NCI-H146 (cell line): ENCODE data around the gene TSNAX.
A peak's percentile ranks its signal among the peaks of the same experiment; 100 is the strongest.
"Not testable (repeated sequence)": the region's sequence is repeated elsewhere in the genome, so short reads cannot be mapped to it uniquely, and the experiment has no call there.

ENCODE experiments used
- DNase-seq: peaks from one replicate; lab custom pipeline; 2025; lab: John Stamatoyannopoulos, UW

Gene TSNAX

DNA sequence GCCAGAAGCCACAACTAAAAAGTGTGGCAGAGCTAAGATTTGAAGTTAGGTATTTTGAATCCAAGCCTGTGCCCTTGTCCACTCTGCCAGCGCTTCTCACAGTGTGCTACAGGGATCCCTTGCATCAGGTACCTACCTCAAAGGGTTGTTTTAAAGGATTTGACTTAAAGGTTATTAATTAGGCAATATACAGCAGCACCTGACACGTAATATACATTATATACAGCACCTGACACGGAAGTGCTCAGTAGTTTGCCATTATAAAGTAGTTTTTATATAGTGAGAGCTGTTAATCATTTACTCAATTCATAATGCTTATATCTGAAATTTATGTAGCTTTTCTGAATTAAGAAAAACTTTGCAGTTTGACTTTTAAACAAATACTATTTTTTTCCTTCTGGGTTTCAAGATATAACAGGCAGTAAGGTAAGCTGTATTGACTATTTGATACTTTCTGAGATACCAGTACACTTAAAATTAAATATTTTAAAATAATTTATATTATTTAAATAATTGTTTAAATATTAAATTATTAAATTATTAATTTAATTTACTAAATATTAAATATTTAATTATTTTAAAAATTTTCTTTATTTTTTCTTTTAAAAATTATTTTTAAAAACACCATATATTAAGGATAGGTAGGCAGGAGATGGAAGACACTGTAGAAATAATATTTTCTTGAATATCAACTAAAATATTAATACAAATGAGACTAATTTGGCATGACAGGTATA, 33.3 kb downstream of the TSNAX start:
- no peak for DNase-seq

DNA sequence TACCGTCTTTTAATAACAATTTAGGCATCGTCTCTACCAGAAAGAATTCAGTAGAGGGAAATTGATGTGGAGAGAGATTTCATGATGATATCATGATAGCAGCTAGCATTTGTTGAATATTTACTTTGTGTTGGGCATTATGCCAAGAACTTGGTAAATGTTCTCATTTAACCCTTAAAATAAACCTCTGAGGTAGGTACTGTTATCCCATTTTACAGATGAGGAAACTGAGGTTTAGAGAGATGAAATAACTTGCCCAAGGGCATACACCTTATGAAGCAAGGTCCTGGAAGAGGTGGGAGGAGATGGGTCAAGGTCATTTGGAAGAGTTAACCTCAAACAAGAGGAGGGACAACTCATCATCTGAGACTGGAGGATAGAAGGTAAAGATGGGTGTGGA, 34.8 kb downstream of the TSNAX start:
- DNase-seq = no peak

DNA sequence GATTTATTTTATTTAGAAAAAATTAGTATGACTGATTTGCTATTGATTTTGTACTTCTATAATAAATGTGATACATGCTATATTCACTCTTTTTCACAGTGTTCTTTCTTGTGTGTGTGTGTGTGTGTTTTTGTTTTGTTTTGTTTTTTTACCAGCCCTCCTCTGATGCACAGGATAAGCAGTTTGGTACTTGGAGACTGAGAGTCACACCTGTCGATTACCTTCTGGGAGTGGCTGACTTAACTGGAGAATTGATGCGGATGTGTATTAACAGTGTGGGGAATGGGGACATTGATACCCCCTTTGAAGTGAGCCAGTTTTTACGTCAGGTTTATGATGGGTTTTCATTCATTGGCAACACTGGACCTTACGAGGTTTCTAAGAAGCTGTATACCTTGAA, 35.9 kb downstream of the TSNAX start:
- DNase-seq = no peak

DNA sequence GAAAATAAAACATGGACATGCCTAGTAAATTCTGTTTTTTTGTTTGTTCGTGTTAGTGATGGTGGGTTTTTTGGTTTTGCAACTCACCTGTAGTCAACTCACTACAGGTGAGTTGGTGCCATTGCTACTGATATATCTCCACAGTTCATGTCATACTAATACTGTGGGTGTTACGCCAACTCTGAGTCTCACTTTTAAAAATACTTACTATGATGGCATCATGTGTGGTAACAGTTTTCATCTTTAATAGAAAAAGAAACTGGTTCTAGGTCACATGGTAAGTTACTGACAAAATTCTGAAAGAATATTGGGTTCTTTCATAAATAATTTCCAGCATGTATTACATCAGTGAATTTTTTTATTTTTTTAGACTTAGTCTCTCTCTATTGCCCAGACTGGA, 38.0 kb downstream of the TSNAX start:
- DNase-seq = no peak

DNA sequence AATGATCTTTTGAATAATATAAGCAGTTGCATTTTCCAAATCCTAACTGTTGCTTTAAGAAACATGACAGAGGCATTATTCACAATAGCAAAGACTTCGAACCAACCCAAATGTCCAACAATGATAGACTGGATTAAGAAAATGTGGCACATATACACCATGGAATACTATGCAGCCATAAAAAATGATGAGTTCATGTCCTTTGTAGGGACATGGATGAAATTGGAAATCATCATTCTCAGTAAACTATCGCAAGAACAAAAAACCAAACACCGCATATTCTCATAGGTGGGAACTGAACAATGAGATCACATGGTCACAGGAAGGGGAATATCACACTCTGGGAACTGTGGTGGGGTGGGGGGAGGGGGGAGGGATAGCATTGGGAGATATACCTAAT, 41.8 kb downstream of the TSNAX start:
- not testable (repeated sequence) for DNase-seq

DNA sequence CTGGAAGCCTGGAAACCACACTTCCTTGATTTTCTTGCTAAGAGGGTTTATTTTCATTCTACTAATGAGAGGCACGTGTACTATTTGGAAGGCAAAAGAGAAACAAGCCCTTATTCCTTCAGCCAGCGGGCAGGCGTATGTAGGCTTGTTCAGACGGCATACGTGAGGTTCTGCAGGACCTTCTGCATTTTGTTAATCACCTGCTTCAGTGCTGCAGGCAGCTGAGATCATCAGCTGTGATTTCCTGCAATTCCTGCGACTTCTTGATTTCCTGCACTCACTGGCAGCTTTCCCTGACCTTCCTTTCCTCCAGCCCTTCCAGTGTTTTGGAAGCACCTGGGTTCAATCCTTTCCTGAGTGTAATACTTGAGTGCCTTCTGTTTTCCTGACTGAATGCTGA, 43.4 kb downstream of the TSNAX start:
- DNase-seq = no peak

DNA sequence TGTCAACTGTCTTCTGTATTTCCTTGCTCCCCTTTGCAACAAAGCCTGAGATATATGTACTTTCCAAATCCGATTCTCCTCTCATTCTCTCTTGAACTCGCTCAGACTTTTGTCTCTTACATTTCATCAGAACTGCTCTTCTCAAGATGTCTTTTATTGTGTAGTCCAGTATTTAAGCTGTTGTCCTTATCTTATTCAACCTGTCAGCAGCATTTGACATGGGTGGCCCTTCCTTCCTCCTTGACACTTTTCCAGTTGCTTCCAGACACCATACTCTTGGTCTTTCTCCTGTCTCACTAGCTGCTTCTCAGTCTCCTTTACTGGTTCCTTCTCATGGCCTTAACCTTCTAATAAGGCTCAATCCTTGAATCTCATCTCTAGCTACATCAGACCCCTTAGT, 47.0 kb downstream of the TSNAX start:
- no peak for DNase-seq

DNA sequence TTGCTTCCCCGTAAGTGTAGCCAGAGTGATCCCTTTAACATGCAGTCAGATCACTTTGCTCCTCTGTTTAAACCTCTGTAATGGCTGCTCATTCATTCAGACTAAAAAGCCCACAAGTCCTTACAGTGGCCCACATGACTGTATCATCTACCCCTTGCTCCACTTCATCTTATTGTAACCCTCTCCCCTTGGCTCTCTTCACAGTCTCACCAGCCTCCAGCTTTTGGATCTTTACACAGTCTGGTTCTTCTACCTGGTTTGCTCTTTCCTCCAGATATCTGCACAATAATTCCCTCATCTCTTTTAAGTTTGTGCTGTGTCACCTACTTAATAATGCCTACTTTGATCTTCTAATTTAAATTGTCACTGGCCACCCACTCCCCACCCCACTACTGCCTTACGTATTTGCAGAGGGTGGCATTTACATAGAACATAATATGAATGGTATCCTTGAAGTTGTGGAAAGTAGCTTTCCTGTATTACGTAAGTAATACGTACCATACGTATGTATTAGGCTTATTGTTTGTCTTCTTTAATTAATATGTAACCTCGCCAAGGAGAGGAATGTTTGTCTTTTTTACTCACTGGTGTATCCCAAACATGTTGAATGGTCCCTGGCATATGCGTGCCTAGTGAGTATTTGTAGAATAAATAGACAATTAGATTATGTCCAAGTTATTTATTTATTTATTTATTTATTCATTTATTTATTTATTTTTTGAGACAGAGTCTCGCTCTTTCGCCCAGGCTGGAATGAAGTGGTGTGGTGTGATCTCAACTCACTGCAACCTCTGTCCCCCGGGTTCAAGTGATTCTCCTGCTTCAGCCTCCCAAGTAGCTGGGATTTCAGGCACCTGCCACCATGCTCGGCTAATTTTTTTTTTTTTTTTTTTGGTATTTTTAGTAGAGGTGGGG, 48.6 kb downstream of the TSNAX start:
- no peak for DNase-seq

DNA sequence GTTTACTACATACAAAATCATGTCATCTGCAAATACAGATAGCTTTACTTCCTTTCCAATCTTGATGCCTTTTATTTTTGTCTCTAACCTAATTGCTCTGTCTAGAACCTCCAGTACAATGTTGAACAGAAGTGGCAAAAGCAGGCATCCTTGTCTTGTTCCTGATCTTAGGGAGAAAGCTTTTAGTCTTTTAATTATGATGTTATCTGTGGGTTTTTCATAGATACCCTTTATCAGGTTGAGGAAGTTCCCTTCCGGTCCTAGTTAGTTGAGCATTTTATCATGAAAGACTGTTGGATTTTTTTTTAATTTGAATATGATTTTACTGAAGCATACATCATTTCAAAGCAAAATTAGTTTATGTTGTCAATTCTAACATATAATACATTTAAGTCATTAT, 52.4 kb downstream of the TSNAX start:
- DNase-seq = no peak

DNA sequence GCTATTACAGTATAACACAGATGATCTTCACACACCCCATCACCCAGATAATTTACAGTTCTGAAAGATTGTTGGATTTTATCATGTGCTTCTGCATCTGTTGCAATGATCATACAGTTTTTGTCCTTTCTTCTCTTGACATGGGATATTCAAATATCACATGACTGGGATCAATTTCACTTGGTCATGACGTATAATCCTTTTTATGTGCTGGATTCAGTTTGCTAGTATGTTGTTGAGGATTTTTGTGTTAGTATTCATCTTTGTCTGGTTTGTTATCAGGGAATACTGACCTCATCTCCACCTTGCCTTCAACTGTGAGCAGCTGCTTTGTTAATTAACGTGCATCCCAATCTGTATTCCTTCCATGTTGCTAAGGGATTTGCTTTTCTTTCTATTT, 53.4 kb downstream of the TSNAX start:
- peak; percentile 29 for DNase-seq

DNA sequence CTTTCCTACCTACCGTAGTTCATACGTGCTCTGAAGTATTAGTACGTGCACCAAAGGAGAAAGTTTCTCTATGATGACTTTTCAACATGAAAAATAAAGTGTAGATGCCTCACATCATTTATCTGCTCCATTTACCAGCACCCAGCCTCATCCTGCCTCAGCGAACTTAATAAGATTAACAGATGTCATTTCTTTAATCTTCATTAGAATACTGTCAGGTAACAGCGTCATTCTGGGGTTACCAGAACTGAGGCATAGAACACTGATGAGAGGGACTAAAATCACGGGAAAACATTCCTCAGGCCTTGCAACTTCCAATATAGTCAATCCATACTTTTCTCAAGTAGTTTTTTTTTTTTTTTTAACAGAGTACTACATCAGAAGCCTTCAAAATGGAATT, 54.9 kb downstream of the TSNAX start:
- DNase-seq = no peak

DNA sequence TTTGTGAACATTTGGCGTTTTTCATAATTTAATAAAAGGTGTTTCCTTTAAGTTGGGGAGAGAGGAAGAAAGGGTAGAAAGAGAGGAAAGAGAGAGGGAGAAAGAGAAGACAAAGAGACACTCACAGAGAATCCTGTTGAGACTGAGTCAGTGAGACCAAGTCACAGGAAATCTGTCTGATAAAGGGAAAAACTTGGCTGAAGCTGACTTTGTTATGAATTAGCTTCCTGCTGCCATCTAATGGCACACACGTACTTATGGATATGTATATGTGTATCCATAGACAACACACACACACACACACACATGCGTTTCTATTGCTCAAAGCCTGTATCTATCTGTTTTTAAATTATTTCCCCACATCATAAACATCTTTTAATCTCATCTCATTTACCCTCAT, 55.6 kb downstream of the TSNAX start:
- peak; percentile 20 for DNase-seq

DNA sequence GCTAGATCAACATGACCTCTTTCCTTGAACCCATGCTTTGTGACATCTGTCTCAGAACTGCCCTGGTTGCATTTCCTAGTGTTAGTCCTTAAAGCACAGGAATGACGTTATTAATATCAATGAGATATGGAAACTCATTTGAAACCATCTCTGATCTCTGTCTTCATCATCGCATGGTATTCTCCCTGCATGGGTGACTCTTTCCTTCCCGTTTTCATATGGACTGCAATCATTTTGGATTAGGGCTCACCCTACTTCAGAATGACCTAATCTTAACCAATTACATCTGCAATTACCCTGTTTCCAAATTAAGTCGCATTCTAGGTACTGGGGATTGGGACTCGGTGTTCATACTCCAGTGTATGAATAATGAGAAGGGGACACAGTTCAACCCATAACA, 56.5 kb downstream of the TSNAX start:
- no peak for DNase-seq

DNA sequence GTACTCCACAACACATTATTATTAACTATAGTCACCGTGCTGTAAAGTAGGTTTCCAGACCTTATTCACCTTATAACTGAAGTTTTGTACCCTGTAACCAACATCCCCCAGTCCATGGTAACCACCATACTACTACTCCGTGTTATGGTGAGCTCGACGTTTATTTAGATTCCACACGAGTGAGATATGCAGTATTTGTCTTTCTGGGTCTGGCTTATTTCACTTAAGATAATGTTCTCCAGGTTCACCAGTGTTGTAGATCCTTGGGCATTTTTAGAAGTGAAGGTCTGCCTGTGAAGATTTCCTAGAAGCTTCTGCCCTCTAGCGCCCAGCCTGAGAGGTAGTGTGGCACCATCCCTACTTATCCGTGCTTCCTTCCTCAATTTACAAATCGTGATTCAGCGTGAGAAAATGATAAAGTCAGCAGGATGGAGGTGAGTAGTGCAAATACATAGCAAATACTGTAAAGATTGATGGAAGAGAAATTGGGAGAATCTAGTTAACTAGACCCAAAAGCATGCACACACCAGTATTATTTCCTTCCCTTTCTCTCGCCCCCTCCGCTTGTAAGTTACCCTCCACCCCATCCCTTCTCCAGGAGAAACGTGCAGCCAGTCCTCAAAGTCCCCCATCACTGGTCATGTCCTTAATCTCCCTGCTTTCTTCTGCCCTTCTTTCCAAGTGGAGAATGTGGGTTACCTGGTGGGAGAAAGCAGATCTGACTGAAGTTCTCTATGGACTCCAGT, 62.2 kb downstream of the TSNAX start:
- DNase-seq = no peak

DNA sequence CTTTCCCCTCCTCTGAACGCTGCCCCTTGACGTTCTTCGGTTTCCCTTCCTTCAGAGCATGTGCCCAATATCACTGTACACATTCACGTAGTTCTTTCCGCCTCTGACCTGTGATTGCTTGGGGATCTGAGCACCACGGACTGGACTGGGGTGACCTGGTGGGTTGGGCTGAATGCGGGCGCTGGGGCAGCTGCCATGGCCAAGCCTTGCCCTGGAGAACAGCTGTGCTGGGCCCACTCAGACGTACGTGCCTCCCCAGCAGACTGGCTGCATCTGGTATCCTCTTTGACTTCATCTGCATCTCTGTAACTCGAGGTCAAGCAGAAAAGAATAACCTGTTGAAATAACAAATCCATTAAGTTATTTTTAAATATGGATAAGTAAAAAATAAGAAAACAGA, 63.0 kb downstream of the TSNAX start:
- DNase-seq = no peak

DNA sequence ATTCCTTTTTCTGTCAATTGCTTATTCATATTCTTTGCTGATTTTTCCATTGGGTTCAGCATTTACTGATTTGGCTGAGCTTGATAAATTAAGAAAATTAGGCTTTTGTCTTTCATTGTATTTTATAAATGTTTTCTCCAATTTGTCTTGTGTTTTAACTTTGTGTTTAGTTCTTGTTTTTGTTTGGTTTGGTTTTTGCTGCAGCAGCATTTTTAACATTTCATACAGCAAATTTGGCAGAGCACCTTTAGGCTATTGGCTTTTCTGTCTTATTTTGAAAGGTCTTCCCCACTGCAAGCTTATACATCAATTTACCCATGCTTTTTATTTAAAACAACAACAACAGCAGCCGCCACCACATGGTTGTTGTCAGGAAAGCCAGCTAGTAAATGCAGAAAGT, 64.3 kb downstream of the TSNAX start:
- DNase-seq = no peak

DNA sequence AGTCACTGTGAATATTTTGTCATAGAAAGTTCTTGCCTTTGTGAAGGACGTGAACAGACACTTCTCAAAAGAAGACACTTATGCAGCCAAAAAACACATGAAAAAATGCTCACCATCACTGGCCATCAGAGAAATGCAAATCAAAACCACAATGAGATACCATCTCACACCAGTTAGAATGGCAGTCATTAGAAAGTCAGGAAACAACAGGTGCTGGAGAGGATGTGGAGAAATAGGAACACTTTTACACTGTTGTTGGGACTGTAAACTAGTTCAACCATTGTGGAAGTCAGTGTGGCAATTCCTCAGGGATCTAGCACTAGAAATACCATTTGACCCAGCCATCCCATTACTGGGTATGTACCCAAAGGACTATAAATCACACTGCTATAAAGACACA, 64.8 kb downstream of the TSNAX start:
- DNase-seq = not testable (repeated sequence)

DNA sequence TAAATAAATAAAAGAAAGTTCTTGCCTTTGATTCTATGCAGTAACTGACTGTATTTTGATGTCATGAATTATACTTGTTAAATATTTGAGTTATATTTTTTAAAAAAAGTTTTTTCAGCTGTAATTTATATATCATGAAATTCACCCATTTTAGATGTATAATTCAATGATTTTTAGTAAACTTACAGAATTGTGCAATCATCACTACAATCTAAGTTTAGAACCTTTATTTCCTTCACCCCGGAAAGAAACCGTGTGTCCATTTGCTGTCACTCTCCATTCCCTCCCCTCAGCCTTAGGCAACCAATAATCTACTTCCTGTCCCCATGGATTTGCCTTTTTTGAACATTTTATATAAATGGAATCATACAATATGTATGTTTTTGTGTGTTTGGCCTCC, 65.7 kb downstream of the TSNAX start:
- no peak for DNase-seq

DNA sequence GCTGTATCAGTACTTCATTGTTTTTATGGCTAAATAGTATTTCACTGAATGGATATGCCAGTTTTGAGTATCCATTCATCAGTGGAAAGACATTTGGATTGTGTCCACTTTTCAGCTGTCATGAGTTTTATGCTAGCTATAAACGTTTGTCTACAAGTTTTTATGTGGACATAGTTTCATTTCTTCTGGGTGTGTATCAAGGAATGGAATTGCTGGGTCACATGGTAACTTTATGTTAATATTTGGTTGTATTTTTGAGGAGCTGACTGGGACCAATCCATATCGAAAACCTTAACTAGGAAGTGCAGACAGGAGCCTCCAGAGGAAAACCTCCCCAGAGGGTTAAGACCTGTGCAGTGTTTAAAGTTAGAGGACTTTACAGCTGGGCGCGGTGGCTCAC, 66.3 kb downstream of the TSNAX start:
- no peak for DNase-seq

DNA sequence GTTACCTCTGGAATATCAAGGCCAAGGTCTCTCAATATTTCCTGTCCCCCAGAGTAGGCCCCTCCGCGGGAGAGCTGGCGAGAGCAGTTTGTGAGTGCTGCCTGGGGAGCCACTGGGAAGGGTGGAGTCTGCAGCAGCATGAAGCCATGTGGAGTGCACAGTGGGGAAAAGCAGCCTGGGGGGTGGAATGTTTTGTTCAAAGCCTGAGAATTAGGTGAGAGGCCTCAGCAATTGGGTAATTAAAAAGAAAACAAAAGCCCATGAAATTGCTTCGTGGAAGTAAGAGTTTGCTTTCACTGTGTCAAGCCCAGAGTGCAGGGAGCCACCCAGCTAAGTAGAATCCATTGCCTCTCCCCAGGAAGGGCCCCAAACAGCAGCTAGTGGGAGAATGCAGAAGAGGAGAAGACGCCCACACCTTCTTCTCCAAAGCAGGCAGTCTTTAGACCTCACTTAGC, 67.9 kb downstream of the TSNAX start:
- peak; percentile 79 for DNase-seq

DNA sequence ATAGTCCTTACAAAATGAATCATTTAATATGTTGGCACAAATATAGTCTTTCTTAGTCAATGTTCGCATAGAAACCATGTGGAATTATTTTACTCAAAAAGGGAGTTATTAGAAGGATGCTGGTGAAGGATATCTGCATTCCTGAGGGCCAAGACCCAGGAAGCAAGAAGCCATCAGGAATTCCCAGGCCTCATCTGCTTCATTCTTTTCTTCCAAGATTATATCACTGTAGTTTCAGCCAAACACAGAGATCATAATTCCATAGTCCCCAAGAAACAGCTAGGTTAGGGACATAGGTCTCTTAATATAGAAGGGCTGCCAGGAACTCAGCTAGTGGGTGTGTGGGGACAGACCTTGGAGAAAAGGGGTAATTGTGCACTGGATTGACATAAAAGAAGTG, 69.5 kb downstream of the TSNAX start:
- DNase-seq = no peak

DNA sequence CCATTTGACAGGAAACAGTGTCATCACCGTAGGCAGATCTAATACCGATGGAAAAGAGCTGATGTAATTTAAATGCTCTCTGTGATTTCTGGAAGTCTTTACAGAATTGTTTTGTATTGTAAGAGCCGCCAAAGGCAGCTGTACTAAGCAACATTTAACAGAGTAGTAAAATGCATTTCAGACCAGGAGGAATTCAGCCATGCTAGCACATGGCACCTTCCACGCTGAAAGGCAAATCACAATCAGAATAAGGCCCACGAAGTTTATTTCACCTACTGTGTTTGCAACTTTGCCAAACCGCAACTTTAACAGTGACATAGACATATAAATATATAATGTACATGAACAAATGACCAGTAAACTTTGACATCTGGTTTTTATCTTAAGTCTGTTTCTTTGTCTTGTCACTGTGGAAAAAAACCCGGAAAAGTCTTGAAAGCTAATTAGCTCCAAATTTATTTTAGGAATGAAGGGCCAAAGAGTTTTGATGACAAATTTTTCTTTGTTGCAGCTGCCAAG, 72.0 kb downstream of the TSNAX start:
- no peak for DNase-seq
